ENCODE data around the gene ABTB1. TPM values are rescaled to one million over a fixed set of nuclear protein-coding genes. Genes with fewer than 3 reads are reported as not detected.
"Not testable (repeated sequence)": the region's sequence is repeated elsewhere in the genome, so short reads cannot be mapped to it uniquely, and the experiment has no call there.

Gene ABTB1
- total RNA-seq, 6 donors from 2014 or later, result 28.0 to 262 (median 65.8) TPM

DNA sequence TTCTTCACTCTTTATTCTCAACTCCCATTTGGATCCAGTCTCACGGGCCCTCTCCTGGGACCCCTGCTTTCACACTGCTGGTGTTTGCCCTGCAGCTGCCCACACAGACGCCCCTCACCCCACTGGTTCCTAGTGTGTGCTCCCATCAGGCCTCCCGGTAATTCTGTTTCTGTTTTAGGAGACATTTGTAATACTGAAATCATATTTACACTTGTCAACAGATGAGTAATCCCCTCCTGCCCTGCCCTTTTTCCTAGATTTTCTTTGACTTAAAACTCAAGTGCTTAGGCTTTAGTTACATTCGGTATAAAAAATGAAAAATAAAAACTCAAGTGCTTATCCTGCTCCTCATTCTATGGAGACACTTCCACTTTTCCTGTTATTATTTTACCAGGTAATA is 18.4 kb upstream of the ABTB1 start:
- no peaks in the 10 kb centered on the region for H3K9me3 ChIP-seq
- 80% methylated on average over 4 of the region's 4 CpGs for WGBS, 2 donors
- no peaks in the 10 kb centered on the region for H3K27me3 ChIP-seq
- peaks cover 0 to 7% (median 0%) of the 10 kb centered on the region in 4 donors for H3K4me1 ChIP-seq
- TF ChIP-seq POLR2AphosphoS5 (IDR thresholded peaks at IDR 0.05) (no peak), EP300 (IDR thresholded peaks at IDR 0.05) (no peak), CTCF (IDR thresholded peaks at IDR 0.05) (no peak), POLR2A (IDR thresholded peaks at IDR 0.05) (no peak)
- ATAC-seq (ENCODE audit: low FRiP score in 2 of 2), result no peak
- no peaks in the 10 kb centered on the region for H3K36me3 ChIP-seq
- no peak overlapping the region for H3K4me3 ChIP-seq
- DNase-seq, result no peak
- H3K27ac ChIP-seq, result no peak overlapping the region

DNA sequence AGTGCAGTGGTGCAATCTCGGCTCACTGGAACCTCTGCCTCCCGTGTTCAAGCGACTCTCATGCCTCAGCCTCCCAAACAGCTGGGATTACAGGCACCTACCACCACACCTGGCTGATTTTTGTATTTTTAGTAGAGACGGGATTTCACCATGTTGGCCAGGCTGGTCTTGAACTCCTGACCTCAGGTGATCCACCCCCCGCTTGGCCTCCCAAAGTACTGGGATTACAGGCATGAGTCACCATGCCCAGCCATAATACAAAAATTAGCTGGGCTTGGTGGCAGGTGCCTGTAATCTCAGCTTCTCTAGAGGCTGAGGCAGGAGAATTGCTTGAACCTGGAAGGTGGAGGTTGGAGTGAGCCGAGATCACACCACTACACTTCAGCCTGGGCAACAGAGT is 17.8 kb upstream of the ABTB1 start:
- H3K36me3 ChIP-seq; H3K4me1 ChIP-seq; H3K9me3 ChIP-seq; DNase-seq; ATAC-seq (ENCODE audit: low FRiP score in 2 of 2); H3K27ac ChIP-seq; H3K4me3 ChIP-seq; H3K27me3 ChIP-seq: not testable (repeated sequence)
- WGBS, 2 donors, result 94 to 96% methylated on average over 6 of the region's 6 CpGs

- H3K27ac ChIP-seq, result no peak overlapping the region
- DNase-seq, result no peak
- no peaks in the 10 kb centered on the region for H3K36me3 ChIP-seq
- H3K27me3 ChIP-seq, result no peaks in the 10 kb centered on the region
- H3K4me3 ChIP-seq, result no peak overlapping the region
- no peak for ATAC-seq (ENCODE audit: low FRiP score in 2 of 2)
- H3K4me1 ChIP-seq, result peaks cover 0 to 7% (median 0%) of the 10 kb centered on the region in 4 donors
- WGBS, 2 donors, result 80 to 87% methylated on average over 3 of the region's 3 CpGs
- no peaks in the 10 kb centered on the region for H3K9me3 ChIP-seq
- TF ChIP-seq POLR2AphosphoS5 (IDR thresholded peaks at IDR 0.05), result no peak
- no peak for TF ChIP-seq EP300 (IDR thresholded peaks at IDR 0.05)
- no peak for TF ChIP-seq CTCF (IDR thresholded peaks at IDR 0.05)
- no peak for TF ChIP-seq POLR2A (IDR thresholded peaks at IDR 0.05)
Measured at GRCh38 chr3:127655641-127656040, 17.1 kb upstream of the ABTB1 start.

GRCh38 chr3:127656906-127657305 is 15.8 kb upstream of the ABTB1 start:
- Histone ChIP-seq H3K4me1 (peaks cover 0 to 7% (median 0%) of the 10 kb centered on the region in 4 donors), H3K27ac (no peak overlapping the region), H3K4me3 (no peak overlapping the region), H3K27me3 (no peaks in the 10 kb centered on the region), H3K36me3 (no peaks in the 10 kb centered on the region), H3K9me3 (no peaks in the 10 kb centered on the region)
- ATAC-seq (ENCODE audit: low FRiP score in 2 of 2) (no peak), DNase-seq (no peak)
- TF ChIP-seq EP300 (IDR thresholded peaks at IDR 0.05) (no peak), POLR2AphosphoS5 (IDR thresholded peaks at IDR 0.05) (no peak), CTCF (IDR thresholded peaks at IDR 0.05) (no peak), POLR2A (IDR thresholded peaks at IDR 0.05) (no peak)
- 92 to 96% methylated on average over 4 to 8 of the region's 8 CpGs for WGBS, 2 donors

DNA sequence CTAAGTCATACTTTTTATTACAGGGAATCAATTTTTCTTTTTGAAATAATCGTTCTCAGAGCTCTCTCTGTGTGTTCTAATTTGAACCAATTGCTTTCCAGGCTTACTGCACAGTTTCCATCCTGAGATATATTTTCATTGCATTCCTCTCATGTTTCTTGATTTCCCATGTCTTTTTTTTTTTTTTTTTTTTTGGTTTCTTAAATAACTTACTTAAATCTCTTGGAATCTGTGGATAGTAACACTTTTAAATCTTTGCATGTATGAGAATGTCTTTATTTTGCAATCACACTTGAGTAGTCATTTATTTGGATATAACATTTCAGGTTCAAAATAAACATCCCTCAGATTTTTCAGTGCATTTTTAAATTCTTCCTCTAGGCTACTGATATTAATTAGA is 14.5 kb upstream of the ABTB1 start:
- no peak for TF ChIP-seq POLR2AphosphoS5 (IDR thresholded peaks at IDR 0.05)
- TF ChIP-seq POLR2A (IDR thresholded peaks at IDR 0.05), result no peak
- TF ChIP-seq CTCF (IDR thresholded peaks at IDR 0.05), result no peak
- TF ChIP-seq EP300 (IDR thresholded peaks at IDR 0.05), result no peak
- 80 to 85% methylated on average over 1 of the region's 1 CpG for WGBS, 2 donors
- no peak overlapping the region for H3K4me3 ChIP-seq
- no peaks in the 10 kb centered on the region for H3K4me1 ChIP-seq
- no peaks in the 10 kb centered on the region for H3K36me3 ChIP-seq
- no peak overlapping the region for H3K27ac ChIP-seq
- no peak for DNase-seq
- ATAC-seq (ENCODE audit: low FRiP score in 2 of 2), result no peak
- no peaks in the 10 kb centered on the region for H3K9me3 ChIP-seq
- H3K27me3 ChIP-seq, result no peaks in the 10 kb centered on the region
